ENCODE results near the gene SLC43A3.
"Not testable (repeated sequence)": the region's sequence is repeated elsewhere in the genome, so short reads cannot be mapped to it uniquely, and the experiment has no call there.

The SLC43A3 gene

GRCh38 chr11:57379732-57380131, 47.2 kb downstream of the SLC43A3 start:
- DNase-seq (ENCODE audit: low read depth in 2 of 2), result no peak

GRCh38 chr11:57378186-57378585, 48.7 kb downstream of the SLC43A3 start:
- DNase-seq (ENCODE audit: low read depth in 2 of 2), result no peak

- DNase-seq (ENCODE audit: low read depth in 2 of 2), result no peak
Observed at GRCh38 chr11:57377107-57377506, 49.8 kb downstream of the SLC43A3 start.

DNA sequence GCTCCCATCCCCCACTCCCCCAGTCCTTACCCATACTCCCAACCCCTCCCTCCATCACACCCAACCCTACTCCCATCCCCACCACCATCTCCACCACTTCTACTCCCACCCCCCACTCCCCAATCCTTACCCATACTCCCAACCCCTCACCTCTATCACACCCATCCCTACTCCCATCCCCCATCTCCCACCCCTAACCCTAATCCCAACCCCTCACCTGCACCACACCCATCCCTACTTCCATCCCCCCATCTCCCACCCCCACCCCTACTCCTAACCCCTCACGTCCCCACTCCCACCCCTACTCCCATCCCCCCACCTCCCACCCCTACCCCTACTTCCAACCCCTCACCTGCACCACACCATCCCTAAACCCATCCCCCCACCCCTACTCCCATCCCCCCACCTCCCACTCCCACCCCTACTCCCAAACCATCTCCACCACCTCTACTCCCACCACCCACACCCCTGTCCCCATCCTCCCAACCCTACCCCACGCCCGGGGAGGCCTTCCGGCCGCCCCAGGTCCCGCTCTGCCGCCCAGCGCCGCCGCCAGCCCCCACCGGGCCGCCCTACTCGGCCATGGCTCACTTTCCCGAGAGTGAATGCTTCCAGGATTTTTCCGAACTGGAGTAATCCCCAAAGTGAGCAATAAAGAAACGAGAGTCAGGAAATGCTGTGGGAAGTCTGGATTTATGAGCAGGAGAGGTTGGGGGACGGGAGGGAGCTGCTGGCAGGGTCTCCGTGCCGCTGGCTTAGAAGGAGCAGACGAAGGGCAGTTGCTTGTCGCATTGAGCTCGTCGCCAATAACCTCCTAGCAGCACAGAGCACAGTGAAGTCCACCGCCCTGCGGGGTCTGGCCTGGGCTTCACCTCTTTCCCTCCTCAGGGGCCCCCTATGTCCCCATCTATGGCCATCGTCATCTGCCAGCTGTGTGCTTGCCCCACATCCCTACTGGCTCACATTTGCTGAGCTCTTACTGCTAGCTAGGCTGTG, 50.5 kb downstream of the SLC43A3 start:
- DNase-seq (ENCODE audit: low read depth in 2 of 2), result no peak

- no peak for DNase-seq (ENCODE audit: low read depth in 2 of 2)
Observed at GRCh38 chr11:57375490-57375889, 51.4 kb downstream of the SLC43A3 start.

DNA sequence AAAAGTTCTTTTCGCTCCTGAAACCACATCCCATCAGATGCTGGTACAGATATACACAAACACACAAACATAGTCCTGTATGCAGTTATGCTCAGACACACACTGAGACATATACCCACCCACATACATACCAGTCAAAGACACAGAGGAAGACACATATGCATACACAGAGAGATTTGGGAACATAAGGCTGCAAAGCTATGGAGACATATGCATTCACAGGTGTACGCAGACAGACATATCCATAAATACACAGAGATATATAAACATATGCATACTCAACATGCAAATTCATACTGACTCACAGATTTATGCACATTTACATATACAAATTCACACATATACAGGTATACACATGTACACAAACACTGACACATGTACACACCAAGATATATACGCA, 52.0 kb downstream of the SLC43A3 start:
- no peak for DNase-seq (ENCODE audit: low read depth in 2 of 2)

- no peak for DNase-seq (ENCODE audit: low read depth in 2 of 2)
Observed at GRCh38 chr11:57373146-57373545, 53.8 kb downstream of the SLC43A3 start.

DNA sequence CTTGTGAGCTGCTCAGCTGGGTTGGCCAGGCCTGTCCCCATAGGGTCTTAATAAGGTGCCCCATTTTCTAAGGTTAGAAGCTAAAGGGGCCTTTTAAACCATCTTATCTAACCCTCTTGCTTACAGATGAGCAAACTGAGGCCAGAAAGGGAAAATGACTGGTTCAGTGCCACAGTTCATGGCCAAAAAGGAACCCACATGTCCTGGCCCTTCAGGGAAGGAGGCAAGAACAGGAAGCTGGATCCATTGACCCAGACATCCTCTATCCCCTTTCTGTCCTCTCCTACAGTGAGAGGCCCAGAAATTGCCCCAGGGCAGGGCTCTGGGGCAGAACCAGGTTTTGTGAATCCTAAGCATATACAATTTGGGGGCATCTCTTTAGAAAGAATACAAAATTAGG, 56.0 kb downstream of the SLC43A3 start:
- DNase-seq (ENCODE audit: low read depth in 2 of 2), result no peak

GRCh38 chr11:57370251-57370650, 56.7 kb downstream of the SLC43A3 start:
- DNase-seq (ENCODE audit: low read depth in 2 of 2), result no peak

DNA sequence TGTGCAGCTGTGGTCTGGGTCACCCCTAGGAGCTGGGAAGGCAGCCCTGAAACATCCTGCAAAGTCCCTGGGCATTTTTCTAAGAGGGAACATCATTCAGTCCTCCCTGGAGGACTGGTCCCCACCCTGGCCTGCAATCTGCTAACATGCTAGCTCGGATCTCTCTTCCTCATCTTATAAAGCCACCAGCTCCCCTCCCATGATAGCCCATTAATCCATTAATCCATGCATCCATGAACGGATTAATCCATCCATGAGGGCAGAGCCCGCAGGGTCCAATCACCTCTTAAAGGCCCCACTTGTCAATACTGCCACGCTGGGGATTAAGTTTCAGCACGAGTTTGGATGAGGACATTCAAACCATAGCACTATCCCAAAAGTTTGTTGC, 58.1 kb downstream of the SLC43A3 start:
- no peak for DNase-seq (ENCODE audit: low read depth in 2 of 2)

DNA sequence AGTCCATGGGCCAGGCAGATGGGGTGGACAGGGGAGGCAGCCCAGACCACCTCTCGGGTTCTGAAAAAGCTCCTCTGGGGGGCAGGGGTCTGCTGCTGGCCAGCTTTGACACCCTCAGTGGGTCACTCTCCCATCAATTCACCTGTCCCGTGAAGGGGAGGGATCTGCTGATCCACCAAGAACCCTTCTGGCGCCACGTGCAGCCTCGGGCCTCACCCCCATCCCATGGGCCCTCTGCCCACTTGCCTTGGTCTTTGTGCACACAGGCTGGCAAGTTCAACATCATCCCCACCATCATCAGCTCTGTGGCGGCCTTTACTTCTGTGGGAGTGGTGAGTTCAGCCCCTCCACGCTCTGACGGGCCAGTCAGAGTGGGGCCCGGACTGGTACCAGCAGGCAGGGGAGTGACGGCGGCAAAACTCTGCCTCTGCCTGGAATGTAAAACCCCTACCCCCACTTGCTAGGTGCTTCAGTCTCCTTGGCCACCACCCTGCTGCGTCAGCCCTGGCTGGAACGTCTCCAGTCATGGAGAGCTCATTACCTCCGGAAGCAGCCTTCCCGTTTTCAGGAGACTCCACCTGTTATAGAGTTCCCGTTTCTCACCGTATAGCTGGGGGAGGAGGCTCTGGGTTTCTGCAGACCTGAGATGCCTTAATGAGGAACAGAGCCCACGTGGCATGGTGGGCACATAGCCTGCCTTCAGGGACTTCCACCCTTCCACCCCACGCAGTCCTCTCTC, 58.6 kb downstream of the SLC43A3 start:
- DNase-seq (ENCODE audit: low read depth in 2 of 2), result no peak

DNA sequence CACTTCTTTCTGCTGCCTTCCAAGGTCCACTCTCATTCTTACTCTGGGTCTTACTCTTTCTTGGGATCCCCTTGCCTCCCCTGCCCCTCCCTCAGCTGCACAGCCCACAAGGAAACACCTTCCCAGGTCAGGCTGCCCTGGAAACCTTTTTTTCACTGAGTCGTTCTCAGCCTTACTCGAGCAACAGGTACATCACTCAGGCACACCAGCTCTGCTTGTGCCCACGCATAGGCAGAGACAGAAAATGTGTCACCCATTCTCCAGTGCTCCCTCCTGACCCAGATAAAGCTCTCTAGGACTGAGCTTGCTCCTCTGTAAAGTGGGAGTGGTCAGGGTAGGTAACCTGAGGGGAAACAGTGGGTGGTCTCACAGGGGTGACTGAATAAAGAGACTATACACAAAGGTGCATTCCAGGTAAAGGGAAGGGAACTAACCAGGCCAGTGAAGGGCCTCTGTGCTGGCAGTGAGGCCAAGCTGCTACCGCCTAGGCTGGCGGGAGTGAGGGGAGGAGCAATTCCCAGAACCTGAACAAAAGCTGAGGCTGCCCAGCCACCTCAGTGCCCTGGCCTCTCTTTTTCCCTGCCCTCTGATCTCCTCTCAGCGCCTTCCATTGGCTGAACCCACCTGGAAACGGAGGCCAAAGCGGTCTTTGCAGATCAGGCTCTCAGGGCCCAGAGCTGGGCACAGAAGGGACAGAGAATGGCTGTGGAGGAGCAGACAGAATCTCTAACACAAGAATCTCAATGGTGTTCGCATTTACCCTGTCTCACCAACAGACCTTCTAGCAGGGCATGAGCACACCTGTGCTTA, 61.9 kb downstream of the SLC43A3 start:
- no peak for DNase-seq (ENCODE audit: low read depth in 2 of 2)

GRCh38 chr11:57363131-57364080, 63.5 kb downstream of the SLC43A3 start:
- no peak for DNase-seq (ENCODE audit: low read depth in 2 of 2)

DNA sequence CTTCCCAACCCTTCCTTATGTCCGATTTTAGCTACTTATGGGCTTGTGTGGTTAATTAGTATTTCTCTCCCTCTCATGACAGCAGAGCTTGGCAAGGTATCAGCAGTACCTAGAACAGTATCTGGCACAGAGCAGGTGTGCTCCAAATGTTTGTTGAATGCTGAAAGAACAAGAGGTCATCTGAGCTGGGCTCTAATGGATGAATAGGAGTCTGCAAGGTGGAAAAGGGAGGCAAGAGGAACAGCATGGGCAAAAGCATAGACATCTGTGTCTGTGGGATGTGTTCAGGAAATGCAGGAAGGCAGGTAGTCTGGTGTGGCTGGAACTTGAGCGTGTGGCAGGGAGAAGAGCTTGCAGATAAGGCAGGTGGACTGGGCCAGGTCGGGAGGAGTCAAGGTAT, 65.0 kb downstream of the SLC43A3 start:
- no peak for DNase-seq (ENCODE audit: low read depth in 2 of 2)

DNA sequence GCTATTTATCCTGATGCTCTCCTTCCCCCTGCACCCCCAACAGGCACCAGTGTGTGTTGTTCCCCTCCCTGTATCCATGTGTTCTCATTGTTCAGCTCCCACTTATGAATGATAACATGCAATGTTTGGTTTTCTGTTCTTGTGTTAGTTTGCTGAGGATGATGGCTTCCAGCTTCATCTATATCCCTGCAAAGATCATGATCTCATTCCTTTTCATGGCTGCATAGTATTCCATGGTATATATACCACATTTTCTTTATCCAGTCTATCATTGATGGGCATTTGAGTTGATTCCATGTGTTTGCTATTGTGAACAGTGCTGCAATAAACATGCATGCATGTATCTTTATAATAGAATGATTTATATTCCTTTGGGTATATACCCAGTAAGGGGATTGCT, 65.5 kb downstream of the SLC43A3 start:
- DNase-seq (ENCODE audit: low read depth in 2 of 2), result not testable (repeated sequence)

DNA sequence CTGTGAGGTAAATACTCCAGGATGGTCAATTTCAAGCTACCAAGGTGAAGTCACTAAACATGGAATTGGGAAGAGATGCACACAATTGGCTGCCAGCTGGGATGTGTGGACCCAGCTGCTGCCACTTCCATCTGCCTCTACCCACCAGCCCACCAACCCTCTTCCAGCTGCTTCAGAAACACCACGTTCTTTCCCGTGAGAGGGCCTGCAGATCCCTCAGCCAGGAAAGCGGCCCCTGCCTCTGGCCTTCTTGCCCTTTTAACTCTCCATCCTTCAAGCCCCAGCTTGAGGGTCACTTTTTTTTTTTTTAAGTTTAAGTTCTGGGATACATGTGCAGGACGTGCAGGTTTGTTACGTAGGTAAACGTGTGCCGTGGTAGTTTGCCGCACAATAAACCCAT, 65.9 kb downstream of the SLC43A3 start:
- no peak for DNase-seq (ENCODE audit: low read depth in 2 of 2)

GRCh38 chr11:57359896-57360690, 66.8 kb downstream of the SLC43A3 start:
- no peak for DNase-seq (ENCODE audit: low read depth in 2 of 2)

DNA sequence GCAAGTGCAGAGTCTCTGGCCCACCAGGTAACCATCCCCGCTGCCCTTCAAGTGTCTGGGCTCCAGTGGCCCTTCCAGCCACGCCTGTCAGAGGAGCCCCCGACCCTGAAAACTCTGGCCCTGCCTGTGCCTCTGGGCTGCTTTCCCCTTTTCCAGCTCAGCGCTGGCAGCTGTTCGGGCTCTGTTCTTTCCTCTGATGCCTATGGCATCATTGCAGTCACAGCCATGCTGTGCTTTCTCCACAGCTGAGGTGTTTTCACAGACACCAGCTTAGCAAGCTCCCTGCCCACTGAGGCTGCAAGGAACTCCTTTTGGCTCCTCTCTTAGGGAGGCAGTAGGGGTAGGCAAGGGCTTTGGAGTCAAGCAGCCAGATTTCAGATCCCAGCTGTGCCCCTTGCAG, 67.5 kb downstream of the SLC43A3 start:
- no peak for DNase-seq (ENCODE audit: low read depth in 2 of 2)

DNA sequence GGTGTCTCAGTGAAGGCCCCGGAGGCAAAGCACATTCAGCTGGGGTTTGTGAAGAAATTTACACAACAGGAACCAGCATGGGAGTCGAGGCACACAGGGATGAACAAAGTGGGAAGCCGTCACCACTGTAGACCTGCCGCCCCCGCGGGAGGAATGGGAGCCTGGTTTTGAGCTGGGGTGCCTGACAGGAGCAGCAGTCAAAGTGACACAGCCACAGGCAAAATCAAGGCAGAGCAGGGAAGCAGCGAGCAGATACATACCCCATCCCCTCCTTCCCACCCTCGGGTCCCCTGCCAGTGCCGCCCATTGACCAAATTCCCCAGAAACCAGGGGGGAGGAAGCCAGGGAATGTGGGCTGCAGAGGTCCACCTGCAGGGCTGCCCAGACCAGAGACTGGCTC, 67.9 kb downstream of the SLC43A3 start:
- DNase-seq (ENCODE audit: low read depth in 2 of 2), result no peak

DNA sequence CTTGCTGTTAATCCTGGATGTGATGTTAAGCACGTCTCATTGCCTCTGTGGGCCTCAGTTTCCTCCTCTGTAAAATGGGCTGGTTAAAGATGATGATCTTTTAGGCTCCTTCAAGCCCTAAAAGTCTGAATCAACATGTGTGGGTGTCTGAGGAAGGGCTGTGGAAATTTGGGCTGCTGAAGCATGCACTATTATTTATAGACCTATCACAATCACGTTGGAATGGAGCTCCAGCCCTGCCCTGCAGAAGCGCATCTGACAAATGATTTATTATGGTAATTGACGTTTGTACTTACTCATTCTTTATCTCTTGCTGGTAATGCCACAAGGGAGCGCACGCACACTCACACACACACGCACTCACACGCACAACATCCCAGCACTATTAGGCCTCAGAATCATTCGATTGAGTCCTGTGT, 68.4 kb downstream of the SLC43A3 start:
- DNase-seq (ENCODE audit: low read depth in 2 of 2), result no peak

Measured in stimulated activated CD4-positive, alpha-beta T cell treated with anti-CD3 and anti-CD28 coated beads, Interleukin-1b, Interleukin-23, amount 100 ng/mL, for 1 hour (primary cell).